ENCODE data around the gene STXBP4.

The STXBP4 gene, protein sequence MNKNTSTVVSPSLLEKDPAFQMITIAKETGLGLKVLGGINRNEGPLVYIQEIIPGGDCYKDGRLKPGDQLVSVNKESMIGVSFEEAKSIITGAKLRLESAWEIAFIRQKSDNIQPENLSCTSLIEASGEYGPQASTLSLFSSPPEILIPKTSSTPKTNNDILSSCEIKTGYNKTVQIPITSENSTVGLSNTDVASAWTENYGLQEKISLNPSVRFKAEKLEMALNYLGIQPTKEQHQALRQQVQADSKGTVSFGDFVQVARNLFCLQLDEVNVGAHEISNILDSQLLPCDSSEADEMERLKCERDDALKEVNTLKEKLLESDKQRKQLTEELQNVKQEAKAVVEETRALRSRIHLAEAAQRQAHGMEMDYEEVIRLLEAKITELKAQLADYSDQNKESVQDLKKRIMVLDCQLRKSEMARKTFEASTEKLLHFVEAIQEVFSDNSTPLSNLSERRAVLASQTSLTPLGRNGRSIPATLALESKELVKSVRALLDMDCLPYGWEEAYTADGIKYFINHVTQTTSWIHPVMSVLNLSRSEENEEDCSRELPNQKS

DNA sequence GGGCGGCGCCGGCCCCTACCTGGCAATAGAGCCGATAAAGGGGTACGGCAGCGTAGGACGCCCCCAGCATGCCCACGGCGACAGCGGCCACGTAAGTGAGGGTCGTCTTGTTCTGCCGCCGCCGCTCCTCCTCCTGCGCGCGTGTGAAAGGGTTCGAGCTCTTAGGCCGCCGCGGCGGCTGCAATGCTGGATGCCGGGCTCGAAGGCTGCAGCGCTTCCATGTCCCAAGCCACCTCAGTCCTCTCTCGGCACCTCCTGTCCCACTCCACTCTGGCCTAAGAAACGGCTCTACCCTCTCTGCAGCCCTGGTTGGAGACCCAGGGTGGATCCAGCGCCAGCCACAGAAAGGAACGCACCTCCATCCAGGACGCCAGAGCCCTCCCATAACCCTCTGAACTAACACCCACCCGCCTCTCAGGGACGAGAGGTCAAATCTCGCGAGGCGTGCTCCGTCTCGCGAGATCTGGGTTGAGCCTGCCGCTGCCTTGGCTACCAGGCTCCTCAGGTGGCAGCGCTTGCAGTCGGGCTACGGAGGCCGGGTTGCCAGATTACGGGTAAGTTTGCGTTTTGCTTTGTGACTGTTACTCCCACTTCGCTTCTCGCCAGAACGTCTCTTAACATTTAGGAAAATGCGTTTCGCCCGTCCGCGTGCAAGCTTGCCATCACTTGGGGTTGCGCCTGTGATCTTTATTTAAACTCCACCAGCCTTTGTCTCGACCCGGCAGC lies at the start of gene STXBP4, which contains the start of gene COX11:
STXBP4 (plus strand) TSS at position 504 of the 726 bp plus-strand sequence. CDS start 17,455 bp downstream, outside the sequence.
COX11 (minus strand) TSS at position 393 of the 726 bp plus-strand sequence; CDS start at position 385, 8 bp downstream.
- DNase-seq (ENCODE audit: low spot score in 2 of 2) = peak; percentile 86 to 92
- H3K36me3 Mint-ChIP-seq (ENCODE audit: insufficient read depth) = peaks cover 17% of the 10 kb centered on the region
- H3K4me3 Mint-ChIP-seq = no peak within 1 kb of the TSS
- no peak within 1 kb of the TSS for H3K27ac Mint-ChIP-seq (ENCODE audit: low read depth)
- ATAC-seq (replicated peaks; ENCODE audit: extremely low read depth, poor library complexity, severe bottlenecking) = peak; percentile 92
- no peaks in the 10 kb centered on the region for H3K9me3 Mint-ChIP-seq
- H3K4me1 Mint-ChIP-seq = peaks cover 25% of the 10 kb centered on the region
- H3K27me3 Mint-ChIP-seq = no peaks in the 10 kb centered on the region

DNA sequence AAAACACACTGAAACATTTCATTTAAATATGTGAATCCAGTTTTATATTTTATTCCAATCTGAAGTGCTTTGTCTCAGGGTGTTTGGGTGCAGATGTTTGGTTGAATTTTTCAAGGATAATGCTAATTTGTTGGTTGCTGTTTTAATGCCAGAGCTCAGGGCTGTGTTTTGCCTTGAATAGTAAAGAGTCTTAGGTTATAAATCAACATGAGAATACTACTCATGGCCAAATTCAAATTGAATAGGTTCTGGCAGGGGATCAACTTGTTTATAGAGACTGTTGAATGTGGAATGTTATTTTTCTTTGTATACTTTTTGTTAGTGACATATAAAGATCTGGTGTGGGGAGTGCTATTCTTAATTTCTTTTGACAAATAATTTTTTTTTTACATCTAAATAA lies 49.1 kb upstream of the STXBP4 start:
- Mint-ChIP-seq H3K27me3 (peaks cover 27% of the 10 kb centered on the region), H3K9me3 (no peaks in the 10 kb centered on the region), H3K27ac (ENCODE audit: low read depth) (no peak overlapping the region), H3K4me3 (no peak overlapping the region), H3K4me1 (no peaks in the 10 kb centered on the region), H3K36me3 (ENCODE audit: insufficient read depth) (no peaks in the 10 kb centered on the region)
- ATAC-seq (replicated peaks; ENCODE audit: extremely low read depth, poor library complexity, severe bottlenecking) = no peak
- DNase-seq (ENCODE audit: low spot score in 2 of 2) = no peak

DNA sequence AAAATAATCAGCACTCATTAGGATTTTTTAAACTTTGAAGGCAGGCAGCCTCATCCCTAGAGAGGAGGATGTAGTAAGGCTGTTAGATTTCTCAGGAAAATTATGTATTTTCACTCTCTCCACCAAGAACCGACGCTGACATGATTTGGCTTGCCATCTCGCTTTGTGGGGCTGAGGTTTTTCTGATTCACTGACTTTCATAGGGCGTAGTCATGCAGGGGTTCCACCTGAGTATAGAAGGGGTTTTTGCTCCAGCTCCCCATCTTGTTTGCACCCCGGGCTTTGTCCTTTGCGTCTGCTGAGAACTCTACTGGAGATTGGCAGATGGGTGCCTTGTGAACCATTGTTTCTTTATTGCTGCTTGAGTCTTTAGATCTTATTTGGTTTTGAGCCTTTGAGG lies 47.7 kb upstream of the STXBP4 start:
- H3K36me3 Mint-ChIP-seq (ENCODE audit: insufficient read depth) = no peaks in the 10 kb centered on the region
- H3K27ac Mint-ChIP-seq (ENCODE audit: low read depth) = no peak overlapping the region
- DNase-seq (ENCODE audit: low spot score in 2 of 2) = no peak
- H3K4me3 Mint-ChIP-seq = no peak overlapping the region
- no peaks in the 10 kb centered on the region for H3K4me1 Mint-ChIP-seq
- no peaks in the 10 kb centered on the region for H3K9me3 Mint-ChIP-seq
- no peak for ATAC-seq (replicated peaks; ENCODE audit: extremely low read depth, poor library complexity, severe bottlenecking)
- H3K27me3 Mint-ChIP-seq = peaks cover 41% of the 10 kb centered on the region

DNA sequence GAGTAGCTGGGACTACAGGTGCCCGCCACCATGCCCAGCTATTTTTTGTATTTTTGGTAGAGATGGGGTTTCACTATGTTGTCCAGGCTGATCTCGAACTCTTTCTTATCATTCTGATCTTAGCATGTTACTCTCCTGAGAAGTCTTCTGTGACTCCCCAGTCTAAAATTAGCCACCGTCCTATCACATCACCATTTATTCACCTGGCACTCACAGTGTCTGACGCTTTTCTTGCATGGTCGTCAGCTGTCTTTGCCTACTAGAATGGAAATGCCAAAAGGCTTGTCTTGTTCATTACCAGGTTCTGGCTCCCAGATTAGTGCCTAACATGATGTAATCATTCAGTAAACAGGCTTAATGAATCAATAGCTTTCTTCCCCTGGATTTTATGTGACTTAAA lies 44.2 kb upstream of the STXBP4 start:
- no peak overlapping the region for H3K27ac Mint-ChIP-seq (ENCODE audit: low read depth)
- no peak for ATAC-seq (replicated peaks; ENCODE audit: extremely low read depth, poor library complexity, severe bottlenecking)
- no peaks in the 10 kb centered on the region for H3K4me1 Mint-ChIP-seq
- H3K4me3 Mint-ChIP-seq = no peak overlapping the region
- no peaks in the 10 kb centered on the region for H3K9me3 Mint-ChIP-seq
- H3K36me3 Mint-ChIP-seq (ENCODE audit: insufficient read depth) = no peaks in the 10 kb centered on the region
- peaks cover 67% of the 10 kb centered on the region for H3K27me3 Mint-ChIP-seq
- no peak for DNase-seq (ENCODE audit: low spot score in 2 of 2)

DNA sequence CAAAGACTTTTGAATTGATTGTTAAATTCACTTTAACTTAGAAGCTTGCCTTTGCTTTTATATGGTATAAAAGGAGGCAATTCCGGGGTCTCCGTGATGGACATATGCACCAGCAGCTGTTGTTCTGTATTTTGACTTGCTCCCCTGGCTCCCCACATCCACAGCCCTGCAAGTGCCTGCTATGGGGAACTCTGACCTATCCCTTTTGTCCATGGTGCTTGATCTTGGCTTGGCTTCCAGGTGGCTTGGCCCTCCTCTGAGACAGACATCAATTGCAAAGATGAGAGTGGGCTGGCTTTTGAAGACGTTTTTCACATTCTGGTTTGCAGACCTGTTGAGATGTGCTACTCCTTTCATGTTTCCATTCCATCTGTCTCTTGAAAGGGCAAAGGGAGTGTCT lies 41.0 kb upstream of the STXBP4 start:
- ATAC-seq (replicated peaks; ENCODE audit: extremely low read depth, poor library complexity, severe bottlenecking) = no peak
- no peak for DNase-seq (ENCODE audit: low spot score in 2 of 2)
- no peak overlapping the region for H3K27ac Mint-ChIP-seq (ENCODE audit: low read depth)
- H3K4me1 Mint-ChIP-seq = no peaks in the 10 kb centered on the region
- peaks cover 60% of the 10 kb centered on the region for H3K27me3 Mint-ChIP-seq
- no peaks in the 10 kb centered on the region for H3K36me3 Mint-ChIP-seq (ENCODE audit: insufficient read depth)
- no peak overlapping the region for H3K4me3 Mint-ChIP-seq
- no peaks in the 10 kb centered on the region for H3K9me3 Mint-ChIP-seq

DNA sequence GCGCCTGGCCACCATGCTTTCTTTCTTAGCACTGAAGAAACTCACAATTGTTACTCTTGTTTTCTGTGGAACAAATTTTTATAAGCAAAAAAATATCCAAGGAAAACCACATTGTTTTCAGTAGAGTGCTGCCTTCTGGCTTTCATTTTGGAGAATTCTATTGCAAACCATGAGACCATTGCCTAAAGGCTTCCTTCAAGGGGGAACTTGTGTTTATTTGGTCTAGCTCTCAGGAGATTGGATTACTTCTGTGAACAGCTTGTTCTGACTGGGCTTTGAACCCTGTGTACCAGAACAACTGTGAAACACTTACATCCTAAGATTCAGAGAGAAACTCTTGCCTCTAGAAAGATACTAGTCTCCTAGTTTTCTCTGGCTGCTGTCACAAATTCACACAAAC lies 35.9 kb upstream of the STXBP4 start:
- H3K27ac Mint-ChIP-seq (ENCODE audit: low read depth) = no peak overlapping the region
- no peaks in the 10 kb centered on the region for H3K36me3 Mint-ChIP-seq (ENCODE audit: insufficient read depth)
- peaks cover 50% of the 10 kb centered on the region for H3K27me3 Mint-ChIP-seq
- no peaks in the 10 kb centered on the region for H3K4me1 Mint-ChIP-seq
- DNase-seq (ENCODE audit: low spot score in 2 of 2) = no peak
- no peak for ATAC-seq (replicated peaks; ENCODE audit: extremely low read depth, poor library complexity, severe bottlenecking)
- no peak overlapping the region for H3K4me3 Mint-ChIP-seq
- no peaks in the 10 kb centered on the region for H3K9me3 Mint-ChIP-seq

DNA sequence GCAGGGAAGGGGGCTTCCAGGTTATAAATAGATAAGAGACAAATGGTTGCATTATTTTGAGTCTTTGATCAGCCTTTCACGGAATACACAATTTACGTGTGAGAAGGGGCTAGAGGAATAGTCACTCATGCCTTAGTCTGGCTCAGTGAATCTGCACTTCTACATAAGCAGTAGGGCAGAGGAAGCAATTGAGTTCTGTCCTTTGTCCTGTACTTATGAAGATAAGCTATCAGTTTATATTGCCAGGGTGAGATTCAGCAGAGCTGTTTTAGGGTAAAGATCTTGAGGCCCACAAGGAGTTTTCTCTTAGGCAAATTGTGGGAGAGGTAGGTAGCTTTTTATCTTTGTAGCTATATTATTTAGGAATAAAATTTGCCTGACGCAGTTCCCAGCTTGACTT lies 34.6 kb upstream of the STXBP4 start:
- Mint-ChIP-seq H3K4me3 (no peak overlapping the region), H3K9me3 (no peaks in the 10 kb centered on the region), H3K27ac (ENCODE audit: low read depth) (no peak overlapping the region), H3K36me3 (ENCODE audit: insufficient read depth) (no peaks in the 10 kb centered on the region), H3K27me3 (peaks cover 38% of the 10 kb centered on the region), H3K4me1 (no peaks in the 10 kb centered on the region)
- DNase-seq (ENCODE audit: low spot score in 2 of 2) (no peak), ATAC-seq (replicated peaks; ENCODE audit: extremely low read depth, poor library complexity, severe bottlenecking) (no peak)

DNA sequence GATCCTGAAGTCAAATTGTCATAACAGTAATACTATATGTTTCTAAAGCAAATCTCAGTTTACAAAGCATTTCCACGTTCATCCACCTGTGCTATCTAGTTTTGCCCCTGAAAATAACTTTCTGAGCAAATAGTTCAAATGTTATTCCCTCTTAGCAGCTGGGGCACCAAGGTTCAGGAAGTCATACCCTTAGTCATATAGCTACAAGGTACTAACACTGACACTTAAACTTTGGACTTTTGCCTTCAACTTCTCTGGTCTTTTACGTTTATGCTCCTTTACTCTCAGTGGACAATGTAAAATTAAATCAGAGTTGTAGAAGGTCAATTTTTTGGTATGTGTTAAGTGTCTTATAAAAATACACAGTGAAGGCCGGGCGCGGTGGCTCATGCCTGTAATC lies 33.1 kb upstream of the STXBP4 start:
- H3K36me3 Mint-ChIP-seq (ENCODE audit: insufficient read depth) = no peaks in the 10 kb centered on the region
- no peaks in the 10 kb centered on the region for H3K9me3 Mint-ChIP-seq
- no peak overlapping the region for H3K4me3 Mint-ChIP-seq
- no peak for ATAC-seq (replicated peaks; ENCODE audit: extremely low read depth, poor library complexity, severe bottlenecking)
- H3K27me3 Mint-ChIP-seq = peaks cover 35% of the 10 kb centered on the region
- no peak for DNase-seq (ENCODE audit: low spot score in 2 of 2)
- no peaks in the 10 kb centered on the region for H3K4me1 Mint-ChIP-seq
- H3K27ac Mint-ChIP-seq (ENCODE audit: low read depth) = no peak overlapping the region

DNA sequence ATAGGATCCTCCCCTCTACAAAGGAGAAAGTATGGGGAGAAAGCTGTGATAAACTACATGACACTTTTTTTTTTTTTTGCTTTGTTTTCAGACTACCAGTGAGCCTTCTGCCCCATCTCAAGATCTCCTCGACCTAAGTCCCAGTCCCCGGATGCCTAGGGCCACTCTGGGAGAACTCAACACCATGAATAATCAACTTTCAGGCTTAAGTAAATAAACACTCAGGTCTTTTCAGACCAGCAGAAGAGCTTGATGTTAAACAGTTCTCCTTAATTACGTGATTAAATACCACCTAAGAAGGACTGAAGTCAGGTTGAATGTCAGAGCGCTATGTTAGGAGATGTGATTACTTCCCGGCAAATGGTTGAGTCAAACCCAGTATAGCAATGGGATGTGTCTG lies 31.5 kb upstream of the STXBP4 start:
- Mint-ChIP-seq H3K27ac (ENCODE audit: low read depth) (no peak overlapping the region), H3K36me3 (ENCODE audit: insufficient read depth) (no peaks in the 10 kb centered on the region), H3K4me1 (no peaks in the 10 kb centered on the region), H3K4me3 (no peak overlapping the region), H3K9me3 (no peaks in the 10 kb centered on the region), H3K27me3 (peaks cover 30% of the 10 kb centered on the region)
- DNase-seq (ENCODE audit: low spot score in 2 of 2) (no peak), ATAC-seq (replicated peaks; ENCODE audit: extremely low read depth, poor library complexity, severe bottlenecking) (no peak)

DNA sequence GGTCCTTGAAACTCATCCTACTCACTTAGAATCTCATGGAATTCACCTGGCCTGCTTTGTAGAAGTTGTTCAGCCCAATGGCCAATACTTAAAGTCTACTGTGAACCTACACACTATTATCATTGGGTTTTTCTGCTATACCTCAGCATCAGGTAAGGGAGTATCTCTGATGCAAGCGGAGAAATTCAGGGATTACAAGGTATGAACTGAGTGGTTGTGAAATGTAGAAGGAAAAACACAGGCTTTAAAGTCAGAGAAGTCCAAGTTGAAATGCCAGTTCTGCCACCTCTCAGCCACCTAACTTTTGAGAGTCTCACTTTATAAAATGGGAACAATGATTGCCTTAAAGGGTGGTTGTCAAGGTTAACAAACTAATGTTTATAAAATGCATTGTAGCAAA lies 31.1 kb upstream of the STXBP4 start:
- no peak for DNase-seq (ENCODE audit: low spot score in 2 of 2)
- Mint-ChIP-seq H3K36me3 (ENCODE audit: insufficient read depth) (no peaks in the 10 kb centered on the region), H3K9me3 (no peaks in the 10 kb centered on the region), H3K4me1 (no peaks in the 10 kb centered on the region), H3K27ac (ENCODE audit: low read depth) (no peak overlapping the region), H3K27me3 (peaks cover 26% of the 10 kb centered on the region), H3K4me3 (no peak overlapping the region)
- no peak for ATAC-seq (replicated peaks; ENCODE audit: extremely low read depth, poor library complexity, severe bottlenecking)

DNA sequence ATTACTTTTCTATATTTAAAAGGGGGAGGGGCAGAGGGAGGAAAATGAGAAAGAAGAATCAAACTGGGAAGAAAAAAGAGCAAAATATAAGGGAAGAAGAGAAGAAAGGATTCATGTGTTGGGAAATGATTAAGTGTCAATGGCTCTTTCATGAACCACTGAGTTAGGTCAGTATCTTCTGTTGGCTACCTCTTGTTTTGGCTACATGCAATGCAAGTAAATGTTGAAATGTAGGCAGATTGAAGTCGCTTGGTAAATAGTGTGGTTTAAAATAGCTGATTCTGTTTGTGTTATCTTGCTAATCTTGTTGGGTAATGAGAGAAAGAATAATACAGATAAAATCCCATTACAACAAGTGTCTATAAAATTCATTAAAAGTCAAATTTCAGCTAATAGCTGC lies 27.3 kb upstream of the STXBP4 start:
- peaks cover 17% of the 10 kb centered on the region for H3K27me3 Mint-ChIP-seq

DNA sequence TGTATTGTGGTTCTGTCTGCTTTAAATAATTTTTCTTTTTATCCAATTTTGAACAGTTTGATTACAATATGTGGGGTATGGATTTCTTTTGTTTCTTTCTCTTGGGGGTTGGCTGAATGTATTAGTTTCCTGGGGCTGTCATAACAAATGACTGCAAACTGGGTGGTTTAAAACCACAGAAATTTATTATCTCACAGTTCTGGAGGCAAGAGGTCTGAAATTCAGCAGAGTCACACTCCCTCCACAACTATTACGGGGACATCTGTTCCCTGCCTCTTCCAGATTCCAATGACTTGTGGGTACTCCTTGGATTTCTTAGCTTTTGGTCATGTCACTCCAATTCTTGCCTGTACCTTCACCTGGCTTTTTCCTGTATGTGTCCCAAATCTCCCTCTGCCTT lies 23.8 kb upstream of the STXBP4 start:
- Mint-ChIP-seq H3K27ac (ENCODE audit: low read depth) (no peak overlapping the region), H3K27me3 (peaks cover 42% of the 10 kb centered on the region), H3K4me3 (no peak overlapping the region), H3K4me1 (no peaks in the 10 kb centered on the region), H3K36me3 (ENCODE audit: insufficient read depth) (no peaks in the 10 kb centered on the region), H3K9me3 (no peaks in the 10 kb centered on the region)
- ATAC-seq (replicated peaks; ENCODE audit: extremely low read depth, poor library complexity, severe bottlenecking) (no peak), DNase-seq (ENCODE audit: low spot score in 2 of 2) (no peak)

More for the DNA sequence above, 27.3 kb upstream of the STXBP4 start:
- Mint-ChIP-seq H3K4me1 (no peaks in the 10 kb centered on the region), H3K9me3 (no peaks in the 10 kb centered on the region), H3K36me3 (ENCODE audit: insufficient read depth) (no peaks in the 10 kb centered on the region), H3K4me3 (no peak overlapping the region), H3K27ac (ENCODE audit: low read depth) (no peak overlapping the region)
- DNase-seq (ENCODE audit: low spot score in 2 of 2) (no peak), ATAC-seq (replicated peaks; ENCODE audit: extremely low read depth, poor library complexity, severe bottlenecking) (no peak)

DNA sequence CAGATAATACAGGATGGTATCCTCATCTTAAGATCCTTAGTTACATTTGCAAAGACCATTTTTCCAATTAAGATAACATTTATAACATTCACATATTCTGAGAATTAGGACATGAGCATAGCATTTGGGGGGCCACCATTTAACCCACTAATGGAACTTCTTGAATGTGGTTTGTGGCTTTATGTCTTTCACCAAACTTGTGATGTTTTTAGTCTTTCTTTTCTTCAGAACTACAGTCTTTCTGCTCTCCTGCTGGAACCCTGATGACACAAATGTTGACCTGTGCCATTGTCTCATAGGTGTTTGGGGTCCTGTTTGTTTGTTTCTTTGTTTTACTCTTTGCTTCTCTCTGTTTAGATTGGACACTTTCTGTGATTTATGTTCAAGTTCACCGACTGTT lies 23.3 kb upstream of the STXBP4 start:
- ATAC-seq (replicated peaks; ENCODE audit: extremely low read depth, poor library complexity, severe bottlenecking) (no peak), DNase-seq (ENCODE audit: low spot score in 2 of 2) (no peak)
- Mint-ChIP-seq H3K4me1 (no peaks in the 10 kb centered on the region), H3K4me3 (no peak overlapping the region), H3K27ac (ENCODE audit: low read depth) (no peak overlapping the region), H3K9me3 (no peaks in the 10 kb centered on the region), H3K36me3 (ENCODE audit: insufficient read depth) (no peaks in the 10 kb centered on the region), H3K27me3 (peaks cover 42% of the 10 kb centered on the region)
